Left lobe of liver (tissue), 2 donors: ENCODE measurements around the gene TTLL5. TPM values are rescaled to one million over a fixed set of nuclear protein-coding genes. Genes with fewer than 3 reads are reported as not detected.

Experiments used
- ATAC-seq: fragments of 200-7000 bp; cut with Tn5 transposase; one replicate; pipeline ENCODE4 v1.9.1; 2020; ENCODE audit warnings: mild to moderate bottlenecking, moderate library complexity
- DNase-seq: peaks from one replicate; pipeline ENCODE4 v3.0.0-alpha.2; 2020; ENCODE audit warnings: low spot score
- total RNA-seq: library from RNA; stranded (reverse); gene quantifications from one replicate; pipeline ENCODE4 v1.2.1, GENCODE V29; 2021
- donor health status: DM: no; HTN: no; CAD: no; lungs with moderate emphysema.
- donor health status: DM: no; HTN: yes; CAD: no.

Gene TTLL5
- total RNA-seq, 1 donor from 2014 or later: 9.5 TPM

DNA sequence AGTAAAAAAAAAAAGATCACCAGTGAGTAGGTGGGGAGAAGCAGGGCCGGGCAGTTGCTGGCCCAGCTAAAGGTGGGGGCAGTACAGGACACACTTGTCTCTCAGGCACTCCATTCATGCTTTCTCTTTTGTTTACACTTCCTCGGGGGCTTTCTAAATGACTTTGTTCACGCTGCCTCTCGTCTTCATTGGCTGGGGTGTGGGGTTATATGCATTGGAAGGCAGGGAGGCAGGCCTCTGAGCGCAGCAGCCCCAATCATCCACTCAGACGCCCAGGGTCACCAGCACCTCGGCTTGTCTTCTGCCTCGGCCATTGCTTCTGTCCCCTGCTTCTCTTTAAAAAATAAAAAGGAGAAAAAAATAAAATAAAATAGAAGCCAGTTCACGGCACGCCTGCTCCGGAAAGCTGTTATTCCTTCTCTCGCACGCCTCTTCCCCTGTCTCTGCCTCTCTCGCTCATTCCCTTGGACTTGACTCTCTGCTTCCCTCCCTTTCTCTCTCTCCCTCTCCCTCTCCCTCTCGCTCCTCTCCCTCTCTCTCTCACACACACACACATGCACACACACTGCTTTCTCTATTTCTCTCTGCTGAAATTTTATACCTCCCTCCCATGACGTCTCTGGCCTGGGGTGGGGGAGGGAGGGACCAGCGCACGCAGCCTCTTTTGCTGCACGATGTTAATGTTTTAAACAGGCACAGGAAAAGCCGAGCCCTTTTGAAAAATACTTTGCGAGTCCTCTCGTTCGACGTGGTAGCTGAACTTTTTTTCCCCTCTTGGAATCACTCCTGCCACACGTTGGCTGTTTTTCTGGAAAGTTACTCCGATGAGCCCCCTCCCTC, 320.6 kb downstream of the TTLL5 start, which contains the start of gene TGFB3:
Gene TGFB3 (minus strand): TSS at position 570 of the 840 bp plus-strand sequence. CDS start 1,102 bp downstream, outside the sequence.
- ATAC-seq (peak; percentile 67), DNase-seq (peak; percentile 76)

DNA sequence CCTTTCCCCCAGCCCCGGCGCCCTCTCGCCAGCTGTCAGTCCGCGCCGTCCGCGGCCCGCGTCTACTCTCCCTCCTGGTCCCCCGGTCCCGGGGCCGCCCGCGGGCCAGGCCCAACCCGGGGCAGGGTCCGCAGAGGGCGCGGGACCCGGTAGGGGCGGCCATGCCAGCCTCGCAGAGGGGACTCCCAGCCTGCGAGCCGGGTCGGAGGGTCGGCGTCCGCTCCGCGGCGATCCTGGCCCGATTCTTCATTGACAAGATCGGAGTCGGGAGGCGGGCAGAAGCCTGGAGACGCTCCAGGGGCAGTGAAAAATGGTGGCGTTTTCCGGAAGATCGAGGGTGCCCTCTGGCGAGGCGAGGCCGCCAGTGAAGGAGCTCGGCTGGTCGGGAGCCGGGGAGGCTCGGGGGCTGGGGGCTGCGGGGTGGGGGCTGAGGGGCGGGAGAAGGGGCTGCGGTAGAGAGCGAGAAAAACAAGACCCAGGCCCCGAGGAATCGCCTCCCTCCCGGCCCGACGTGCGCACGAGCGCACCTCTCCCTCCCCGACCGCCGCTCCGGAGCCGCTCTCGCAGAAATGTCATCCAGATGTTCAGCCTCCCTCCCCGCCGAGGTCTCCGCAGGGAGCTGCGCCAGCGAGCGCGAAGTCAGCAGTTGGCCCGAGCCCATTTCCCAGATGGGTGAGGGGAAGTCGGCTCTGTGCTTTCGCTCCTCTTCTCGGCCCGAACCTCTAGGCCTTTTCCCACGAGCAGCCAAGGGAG, 321.4 kb downstream of the TTLL5 start:
- DNase-seq (peak; percentile 87), ATAC-seq (peak; percentile 78)

DNA sequence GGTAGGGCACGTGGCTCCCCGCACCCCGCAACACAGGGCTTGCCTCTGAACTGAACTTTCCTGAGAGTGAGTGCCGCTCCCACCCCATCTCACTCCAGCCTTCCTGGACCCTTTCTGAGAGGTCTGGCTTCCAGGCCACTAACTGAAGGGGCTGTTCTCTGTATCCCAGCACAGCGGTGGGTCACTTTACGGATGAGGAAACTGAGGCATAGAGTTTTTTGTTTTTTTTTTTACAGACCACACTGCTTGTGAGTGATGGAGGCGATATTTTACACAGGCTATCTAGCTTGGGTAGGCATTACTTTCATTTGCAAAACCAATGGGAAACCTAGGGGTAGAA, 321.9 kb downstream of the TTLL5 start:
- no peak for ATAC-seq
- DNase-seq: no peak

DNA sequence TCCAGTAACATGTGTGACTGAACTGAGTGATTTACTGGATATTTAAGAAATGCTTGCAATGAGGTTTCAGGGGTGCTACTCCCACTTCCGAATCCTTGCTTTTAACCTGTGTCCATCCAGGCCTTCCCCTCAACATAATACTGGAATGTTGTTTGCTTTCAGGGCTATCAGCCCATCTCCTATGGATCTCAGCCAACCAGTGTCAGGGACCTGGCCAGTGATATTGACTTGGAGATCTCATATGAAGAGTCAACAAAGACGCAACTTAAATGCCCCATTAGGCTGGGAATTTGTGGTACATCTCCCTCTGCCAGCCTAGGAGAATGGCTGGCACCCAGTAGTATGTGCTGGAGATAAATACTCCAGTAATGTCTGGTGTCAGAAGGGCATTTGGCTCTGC, 323.6 kb downstream of the TTLL5 start:
- ATAC-seq (peak; percentile 23), DNase-seq (peak; percentile 72)

DNA sequence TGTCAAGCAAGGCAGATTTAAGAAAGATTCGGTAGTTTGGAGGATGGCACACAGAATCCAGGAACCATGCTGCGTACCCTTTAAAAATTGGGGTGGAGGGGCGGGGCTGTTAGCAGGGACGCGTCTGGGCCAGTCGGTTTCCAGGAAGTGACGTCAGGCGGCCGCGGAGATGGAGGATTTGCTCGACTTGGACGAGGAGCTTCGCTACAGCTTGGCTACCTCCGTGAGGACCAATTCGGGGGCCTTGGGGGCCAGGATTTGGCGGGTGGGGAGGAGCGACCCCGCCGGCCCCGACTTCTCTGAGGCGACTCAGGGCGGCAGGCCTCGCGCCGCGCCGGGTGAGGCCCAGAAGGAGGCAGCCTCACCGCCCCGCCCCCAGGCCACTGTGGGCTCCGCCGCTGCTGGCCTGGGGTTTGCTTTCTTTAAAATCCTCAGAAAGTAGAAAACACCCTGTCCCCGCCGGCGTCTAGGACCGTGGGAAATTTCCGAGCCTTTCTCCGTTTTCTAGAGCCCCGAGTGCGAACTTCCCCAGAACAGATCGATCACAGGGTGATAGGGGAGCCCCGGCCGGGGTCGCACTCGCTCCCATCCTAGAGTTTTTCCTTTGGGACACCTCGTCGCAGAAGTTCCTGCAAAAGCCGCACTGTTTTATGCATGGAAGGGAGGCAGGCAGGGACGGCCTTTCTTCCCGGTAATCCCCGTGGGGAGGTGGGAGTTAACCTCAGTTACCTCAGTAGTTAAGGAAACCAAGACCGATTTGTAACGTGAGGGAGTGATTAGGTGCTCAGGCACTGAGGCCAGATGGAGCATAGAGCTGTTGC, 324.8 kb downstream of the TTLL5 start, which contains the start of gene IFT43:
Gene IFT43 (plus strand): TSS at position 146 of the 821 bp plus-strand sequence. CDS start 24 bp downstream, at position 170.
- ATAC-seq: peak; percentile 57
- peak; percentile 93 for DNase-seq

DNA sequence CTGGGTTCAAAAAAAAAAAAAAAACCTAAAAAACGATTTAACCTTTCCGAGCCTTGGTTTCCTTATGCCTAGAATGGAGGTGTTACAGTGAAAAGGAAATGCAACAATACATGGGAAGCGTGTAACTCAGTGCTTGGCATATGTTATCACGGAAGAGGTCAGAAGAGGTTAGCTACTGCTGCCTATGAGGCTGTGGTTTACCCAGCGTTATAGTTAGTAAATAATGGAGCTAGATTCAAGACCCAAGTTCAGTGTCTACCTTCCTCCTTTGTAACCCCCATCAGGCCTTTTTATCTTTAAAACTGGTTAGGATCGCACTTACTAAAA, 325.4 kb downstream of the TTLL5 start:
- no peak for DNase-seq
- no peak for ATAC-seq

DNA sequence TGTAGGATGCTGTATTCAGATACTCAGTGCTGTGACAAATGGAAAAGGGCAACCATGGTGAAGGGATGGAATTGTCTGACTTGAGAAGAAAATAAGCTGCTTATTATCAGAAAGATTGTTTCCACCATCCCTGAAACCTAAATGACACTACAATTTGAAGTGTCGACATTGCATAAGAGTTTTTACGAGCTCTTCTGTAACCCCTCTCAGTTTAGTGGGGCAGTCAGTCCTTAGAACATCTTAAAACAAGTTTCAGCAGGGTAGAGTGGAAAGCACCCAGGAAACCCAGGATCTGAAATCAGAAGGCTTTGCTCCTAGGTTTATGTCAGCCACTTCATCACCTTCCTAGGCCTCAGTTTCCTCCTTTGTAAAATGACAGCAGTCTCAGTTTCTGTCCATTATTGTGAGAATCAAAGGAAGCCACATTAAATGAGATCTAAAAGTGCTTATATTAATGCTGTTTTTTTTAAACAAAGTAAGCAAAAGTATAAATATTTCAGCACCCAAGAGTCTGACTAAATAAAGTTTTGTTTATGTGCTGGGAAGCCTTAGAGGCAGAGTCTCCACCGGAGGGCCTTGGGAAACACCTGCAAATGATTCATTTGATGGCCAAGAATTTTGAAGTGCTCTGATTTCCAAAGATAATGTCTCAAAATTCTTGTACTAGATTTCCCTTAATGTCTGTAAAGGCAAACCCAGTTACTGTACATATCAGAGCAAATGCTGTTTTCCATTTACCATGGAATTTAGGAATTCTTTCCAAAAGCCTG, 326.3 kb downstream of the TTLL5 start:
- no peak for ATAC-seq

DNA sequence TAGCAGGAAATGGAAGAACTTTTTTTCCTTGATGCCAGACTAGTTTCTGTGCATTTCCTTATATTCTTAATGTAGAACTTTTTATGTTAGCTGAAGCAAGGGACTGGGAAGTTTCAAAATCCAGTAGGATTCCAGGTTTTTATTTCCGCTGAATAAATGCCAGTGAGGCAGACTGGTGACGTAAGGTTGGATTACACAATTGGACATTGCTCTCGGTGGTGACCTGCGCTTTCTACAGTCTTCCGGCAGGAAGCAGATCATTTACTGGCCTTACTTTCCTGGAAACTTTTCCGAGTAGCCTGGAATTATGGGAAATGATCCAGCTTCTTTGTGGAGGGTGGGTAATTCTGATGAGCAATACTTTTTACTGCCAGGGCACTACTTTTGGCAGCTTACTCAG, 328.1 kb downstream of the TTLL5 start:
- DNase-seq (peak; percentile 83), ATAC-seq (peak; percentile 60)

More for the DNA sequence above, 326.3 kb downstream of the TTLL5 start:
- DNase-seq: no peak

DNA sequence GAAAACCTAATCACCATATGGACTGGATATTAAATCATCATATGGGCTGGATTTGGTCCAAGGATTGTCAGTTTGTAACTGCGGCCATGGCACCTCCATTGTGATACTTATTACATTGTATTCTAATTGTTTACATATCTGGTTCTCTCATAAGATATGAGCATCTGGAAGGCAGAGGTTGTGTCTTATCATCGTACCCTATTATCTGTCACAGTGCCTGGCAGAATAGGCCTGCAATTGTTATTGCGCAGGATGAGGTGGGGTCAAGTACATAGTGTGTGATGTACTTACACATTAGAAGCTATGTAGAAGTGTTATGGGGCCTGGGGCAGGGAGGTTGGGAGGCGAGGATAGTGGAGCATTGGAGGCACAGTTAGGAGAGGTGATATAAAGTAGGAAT, 329.3 kb downstream of the TTLL5 start:
- no peak for DNase-seq
- no peak for ATAC-seq

DNA sequence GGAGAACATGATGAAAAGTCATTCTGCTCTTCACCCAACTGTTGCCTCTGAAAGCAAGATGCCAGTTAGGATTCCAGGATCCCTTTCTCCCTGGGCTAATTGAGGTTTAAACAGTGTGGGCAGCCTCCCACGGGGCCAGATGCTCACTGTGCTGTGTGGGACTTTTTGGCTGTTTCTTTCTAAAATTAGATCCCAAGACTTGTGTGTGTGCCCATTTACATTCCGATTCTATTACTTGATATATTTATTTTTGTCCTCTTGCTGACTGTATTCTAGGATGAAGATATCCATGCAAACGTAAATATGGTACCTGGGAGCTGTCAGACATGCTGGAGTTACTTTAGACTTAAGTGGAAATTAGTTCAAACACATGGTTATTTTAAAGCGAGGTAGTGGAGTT, 330.7 kb downstream of the TTLL5 start:
- ATAC-seq (no peak), DNase-seq (no peak)

DNA sequence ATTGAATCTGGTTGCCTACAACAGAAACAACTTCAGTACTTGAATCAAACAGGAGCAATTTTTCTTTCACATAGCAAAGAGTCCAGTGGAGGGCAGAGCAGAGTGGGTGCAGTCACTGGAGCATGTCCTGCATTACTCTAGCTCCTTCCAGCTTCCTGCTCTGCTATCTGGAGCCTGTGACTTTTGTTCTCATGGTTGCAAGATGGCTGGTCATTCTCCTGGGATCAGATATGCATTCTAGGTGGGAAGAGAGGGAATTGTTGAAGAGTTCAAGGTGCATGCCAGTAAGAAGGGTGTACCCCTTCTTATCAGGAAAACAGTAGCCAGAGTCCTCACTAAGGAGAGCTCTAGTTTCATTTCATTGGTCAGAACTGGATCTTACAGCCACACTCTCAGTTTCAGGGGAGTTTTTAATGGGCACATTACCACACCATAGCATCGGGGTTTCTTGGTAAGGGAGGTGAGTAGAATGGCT, 332.6 kb downstream of the TTLL5 start:
- no peak for ATAC-seq

DNA sequence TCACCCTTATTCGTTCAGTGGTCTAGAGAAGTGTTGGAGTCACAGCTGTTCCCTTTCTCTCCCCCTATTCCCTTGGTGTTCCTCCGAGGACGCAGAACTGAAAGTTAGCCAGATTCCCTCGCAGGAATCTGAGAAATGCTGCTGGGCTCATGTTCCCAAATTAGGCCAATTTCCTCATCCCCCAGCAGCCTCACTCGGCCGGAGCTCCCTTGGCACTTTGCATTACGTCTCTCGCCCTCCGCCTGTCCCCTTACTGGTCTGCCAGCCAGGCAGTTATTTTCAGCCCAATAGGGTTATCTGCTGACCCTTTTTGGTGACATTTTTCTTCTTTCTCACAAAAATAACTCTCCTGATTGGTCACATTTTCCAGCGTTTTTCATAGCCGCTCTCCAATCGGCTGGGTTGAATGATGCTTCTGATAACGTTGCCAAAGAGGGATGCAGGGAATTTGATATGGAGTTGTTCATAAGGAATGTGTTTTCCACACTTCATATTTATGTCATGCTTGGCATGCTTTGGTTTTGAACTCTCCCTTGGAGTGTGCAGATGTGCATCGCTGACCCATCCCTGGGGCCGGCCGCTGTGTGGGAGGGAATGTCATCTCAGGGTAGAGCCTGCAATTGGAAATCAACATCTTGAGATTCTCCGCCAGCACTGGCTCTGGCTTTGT, 334.5 kb downstream of the TTLL5 start:
- ATAC-seq (peak; percentile 42), DNase-seq (no peak)

More for the DNA sequence above, 332.6 kb downstream of the TTLL5 start:
- no peak for DNase-seq

DNA sequence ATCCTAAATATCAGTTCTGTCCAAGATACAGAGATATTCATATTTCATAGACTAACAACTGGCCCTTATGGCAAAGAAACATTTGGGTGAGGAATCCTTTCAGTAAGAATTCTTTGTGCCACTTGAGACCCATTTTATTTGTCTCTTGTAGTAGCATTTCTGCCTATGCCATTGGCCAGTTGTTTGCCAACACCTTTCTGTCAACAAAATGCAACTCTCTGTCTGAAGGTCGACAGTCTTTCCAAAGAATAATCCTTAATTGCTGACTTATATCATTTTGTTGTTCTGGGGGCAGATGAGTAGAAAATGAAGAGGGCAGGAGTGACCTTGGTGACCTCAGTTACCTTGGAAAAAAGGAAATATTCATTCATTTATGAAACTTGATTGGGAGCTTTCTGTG, 335.4 kb downstream of the TTLL5 start:
- DNase-seq (no peak), ATAC-seq (peak; percentile 52)

DNA sequence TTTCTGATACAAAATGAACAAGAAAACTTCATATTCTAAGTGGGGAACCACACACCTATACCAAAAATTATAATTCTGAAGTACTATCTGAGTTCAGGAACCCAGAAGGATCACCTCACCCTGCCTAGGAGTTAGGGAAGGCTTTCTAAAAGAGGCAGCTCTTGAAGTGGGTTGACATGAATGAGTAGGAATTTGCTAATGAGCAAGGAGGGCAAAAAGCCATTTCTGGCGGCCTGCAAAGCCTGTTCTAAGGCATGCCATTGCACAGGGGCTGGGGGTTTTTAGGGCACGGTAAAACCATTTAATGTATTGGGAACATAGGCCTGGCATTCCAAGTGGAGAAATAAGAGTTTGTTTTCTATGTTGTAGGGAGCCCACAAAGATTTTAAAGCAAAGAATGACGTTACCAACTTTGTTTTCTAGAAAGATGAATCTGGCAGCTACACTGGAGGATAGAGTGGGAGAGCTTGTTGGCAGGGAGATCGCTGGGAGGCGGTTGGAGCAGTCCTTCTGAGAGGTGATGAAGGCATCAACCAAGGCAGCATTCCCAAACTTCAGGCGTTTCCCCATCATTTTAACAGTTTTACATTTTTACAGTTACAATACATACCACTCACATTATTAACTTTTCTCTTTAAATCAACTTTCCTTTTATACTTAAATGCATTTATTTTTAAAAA, 338.6 kb downstream of the TTLL5 start:
- no peak for DNase-seq
- no peak for ATAC-seq

DNA sequence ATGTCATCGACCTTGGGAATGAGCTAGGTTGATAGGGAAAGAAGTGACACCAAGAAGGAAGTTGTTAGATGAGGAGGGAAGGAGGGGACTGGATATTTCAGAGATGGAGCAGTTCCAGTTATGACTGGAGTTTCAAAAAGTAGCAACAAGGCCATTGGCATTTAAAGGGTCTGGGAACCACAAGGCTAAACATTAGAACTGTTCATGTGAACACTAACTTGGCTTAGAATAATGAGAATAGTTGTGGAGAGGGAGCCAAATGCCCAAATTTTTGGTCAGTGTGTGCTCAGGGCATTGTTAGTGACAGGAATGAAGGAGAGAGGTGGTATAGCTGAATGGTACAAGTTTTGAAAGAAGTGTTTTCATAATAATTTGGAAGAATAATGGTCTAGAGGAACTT, 341.3 kb downstream of the TTLL5 start:
- DNase-seq: no peak
- ATAC-seq: no peak
